ENCODE data around the gene SLITRK1.

- TF ChIP-seq POLR2A (IDR thresholded peaks at IDR 0.05), result no peak
- no peak for TF ChIP-seq CTCF (IDR thresholded peaks at IDR 0.05 in 8 of 11, conservative IDR thresholded peaks at IDR 0.05 in 3 of 11)
- TF ChIP-seq POLR2AphosphoS5 (IDR thresholded peaks at IDR 0.05), result no peak
Measured at GRCh38 chr13:83895994-83896580, 13.8 kb upstream of the SLITRK1 start.

Data from spleen (tissue), 7 donors.